ENCODE results near the gene SLC23A2.
"Not testable (repeated sequence)": the region's sequence is repeated elsewhere in the genome, so short reads cannot be mapped to it uniquely, and the experiment has no call there.

The SLC23A2 gene

DNA sequence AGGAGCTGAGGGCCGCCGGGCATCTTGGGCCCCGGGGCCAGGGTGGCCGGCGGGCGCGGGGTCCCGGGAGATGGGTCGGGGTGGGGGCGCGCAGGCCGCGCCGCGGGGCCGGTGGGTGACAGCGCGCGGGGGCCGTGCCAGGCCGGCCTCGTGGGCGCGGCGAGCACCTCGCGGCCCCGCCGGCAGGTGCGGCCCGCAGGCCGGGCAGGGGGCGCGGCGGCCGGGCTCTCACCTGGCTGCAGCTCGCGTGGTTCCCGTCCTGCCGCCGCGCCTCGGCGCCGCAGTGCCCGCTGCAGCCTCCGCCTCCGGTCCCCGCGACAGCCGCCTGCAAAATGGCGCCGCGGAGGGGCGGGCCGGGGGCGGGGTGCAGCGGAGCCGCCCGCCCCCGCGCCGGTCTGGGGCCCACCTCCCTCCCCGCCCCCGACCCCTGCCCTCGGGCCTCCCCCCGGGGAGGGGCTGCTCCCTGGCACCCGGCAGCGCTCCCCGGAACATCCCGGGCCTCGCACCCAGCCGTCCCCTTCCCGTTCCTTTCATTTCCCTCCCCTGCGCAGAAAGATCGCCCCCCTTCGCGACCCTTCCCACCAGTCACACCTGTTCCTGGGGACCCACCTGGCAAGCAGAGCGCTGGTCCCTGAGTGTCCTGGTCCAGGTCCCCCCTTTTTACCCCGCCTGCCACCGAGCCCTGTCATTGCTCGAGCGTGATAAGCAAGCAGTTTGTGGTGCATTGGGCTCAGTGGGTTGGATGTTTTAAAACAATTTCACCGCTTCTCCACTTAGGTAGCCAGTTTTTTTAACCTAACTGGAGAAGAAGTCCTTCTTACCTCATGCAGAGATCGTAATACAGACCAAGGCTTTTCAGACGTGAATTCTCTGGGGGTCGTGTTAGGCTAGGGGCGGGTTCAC, at the start of gene SLC23A2:
TSS of gene SLC23A2 (minus strand) at position 337 of the 903 bp plus-strand sequence. CDS start 68,948 bp downstream, outside the sequence.
- peak; percentile 41 for DNase-seq

DNA sequence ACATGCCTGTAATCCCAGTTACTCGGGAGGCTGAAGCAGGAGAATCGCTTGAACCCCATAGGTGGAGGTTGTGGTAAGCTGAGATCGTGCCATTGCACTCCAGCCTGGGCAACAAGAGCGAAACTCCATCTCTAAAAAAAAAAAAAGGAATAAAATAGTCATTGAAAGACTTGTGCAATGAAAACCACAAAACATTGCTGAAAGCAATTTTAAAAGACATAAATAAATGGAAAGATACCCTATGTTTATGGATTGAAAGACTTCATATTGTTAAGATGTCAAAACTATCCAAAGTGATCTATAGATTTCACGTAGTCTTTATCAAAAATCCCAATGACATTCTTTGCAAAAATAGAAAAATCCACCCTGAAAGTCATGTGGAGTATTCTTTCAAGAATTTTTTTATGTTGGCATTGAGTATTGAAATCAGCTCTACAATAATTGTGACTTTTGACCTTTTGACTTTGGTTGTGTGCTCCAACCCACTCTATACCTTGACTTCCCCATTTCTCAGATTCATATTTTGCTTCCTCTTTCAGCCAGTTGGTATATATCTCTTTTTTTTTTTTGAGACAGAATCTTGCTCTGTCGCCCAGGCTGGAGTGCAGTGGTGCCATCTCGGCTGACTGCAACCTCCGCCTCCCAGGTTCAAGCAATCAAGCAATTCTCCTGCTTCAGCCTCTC, 45.5 kb upstream of the SLC23A2 start:
- no peak for DNase-seq

DNA sequence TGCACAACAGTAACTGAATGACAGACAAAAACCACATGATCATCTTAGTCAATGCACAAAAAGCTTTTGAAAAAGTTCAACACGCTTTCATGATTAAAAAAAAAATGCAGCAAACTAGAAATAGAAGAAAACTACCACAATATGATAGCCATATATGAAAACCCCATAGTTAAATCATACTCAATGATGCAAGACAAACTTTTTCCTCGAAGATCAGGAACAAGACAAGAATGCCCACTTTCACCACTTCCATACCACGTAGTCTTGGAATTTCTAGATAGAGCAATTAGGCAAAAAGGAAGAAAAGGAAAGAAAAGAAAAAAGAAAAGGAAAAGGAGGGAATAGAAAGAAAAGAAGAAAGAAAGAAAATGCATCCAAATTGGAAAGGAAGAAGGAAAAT, 44.6 kb upstream of the SLC23A2 start:
- DNase-seq, result no peak

DNA sequence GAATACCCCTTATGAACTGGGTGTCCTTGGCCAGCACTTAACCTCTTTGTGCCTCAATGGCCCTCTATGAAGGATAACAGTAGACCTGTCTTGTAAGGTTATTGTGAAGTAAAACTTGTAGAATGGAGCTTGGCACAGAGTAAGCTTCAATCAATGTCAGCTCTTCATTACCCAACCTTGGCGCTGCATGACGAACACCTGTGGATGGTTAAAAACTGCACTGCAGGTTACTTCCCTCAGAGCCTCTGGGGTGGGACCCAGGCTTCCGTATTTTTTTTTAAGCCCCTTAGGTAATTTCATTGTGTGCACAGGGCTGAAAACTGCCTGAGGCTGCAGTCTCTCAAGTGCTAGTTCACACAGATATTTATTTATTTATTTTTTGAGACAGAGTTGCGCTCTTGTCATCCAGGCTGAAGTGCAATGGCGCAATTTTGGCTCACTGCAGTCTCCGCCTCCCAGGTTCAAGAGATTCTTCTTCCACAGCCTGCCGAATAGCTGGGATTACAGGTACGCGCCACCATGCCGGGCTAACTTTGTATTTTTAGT, 42.8 kb upstream of the SLC23A2 start:
- DNase-seq, result no peak

DNA sequence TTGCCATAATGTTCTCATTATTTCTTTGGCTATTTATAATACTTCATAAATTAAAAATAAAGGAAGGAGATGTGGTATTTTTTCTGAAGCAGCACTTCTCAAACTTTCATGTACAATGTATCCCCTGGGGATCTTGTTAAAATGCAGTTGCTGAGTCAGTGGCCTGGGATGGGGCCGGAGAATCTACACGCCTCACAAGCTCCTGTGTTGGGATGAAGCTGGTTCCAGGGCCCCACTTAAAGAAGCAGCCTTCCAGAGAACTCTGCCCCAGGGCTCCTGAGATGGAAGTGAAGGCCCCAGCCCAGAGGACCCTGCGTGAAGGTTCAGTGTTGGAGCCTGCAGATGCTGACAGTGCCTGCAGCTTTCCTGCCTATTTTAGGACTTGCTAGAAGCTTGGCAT, 40.1 kb upstream of the SLC23A2 start:
- peak; percentile 18 for DNase-seq

DNA sequence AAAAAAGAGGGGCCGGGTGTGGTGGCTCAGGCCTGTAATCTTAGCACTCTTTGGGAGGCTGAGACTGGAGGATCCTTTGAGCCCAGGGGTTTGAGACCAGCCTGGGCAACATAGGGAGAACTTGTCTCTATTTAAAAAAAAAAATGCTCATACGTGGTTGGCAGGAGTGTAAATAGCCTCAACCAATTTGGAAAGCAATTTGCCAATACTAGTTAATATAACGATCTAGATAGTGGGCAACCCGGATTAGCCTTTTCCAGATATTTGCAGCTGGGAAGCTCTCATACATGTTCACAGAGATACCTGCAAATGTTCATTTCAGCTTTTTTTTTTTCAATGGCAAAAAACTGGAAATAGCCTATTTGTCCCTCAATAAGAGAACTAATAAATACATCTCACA, 39.0 kb upstream of the SLC23A2 start:
- DNase-seq, result no peak

DNA sequence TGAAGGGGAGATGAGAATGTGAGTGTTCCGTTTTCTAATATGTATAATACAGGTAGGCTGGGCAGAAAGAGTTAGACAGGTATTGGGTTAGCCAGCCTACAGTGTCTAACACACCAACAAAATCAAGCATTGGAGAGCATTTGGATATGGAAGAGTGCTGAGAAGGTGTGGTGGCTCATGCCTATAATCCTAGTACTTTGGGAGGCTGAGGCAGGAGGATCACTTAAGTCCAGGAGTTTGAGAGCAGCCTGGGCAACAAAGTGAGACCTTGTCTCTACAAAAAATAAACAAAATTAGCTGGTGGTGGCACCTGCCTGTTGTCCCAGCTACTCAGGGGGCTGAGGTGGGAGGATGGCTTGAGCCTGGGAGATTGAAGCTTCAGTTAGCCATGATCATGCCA, 38.6 kb upstream of the SLC23A2 start:
- DNase-seq, result no peak

DNA sequence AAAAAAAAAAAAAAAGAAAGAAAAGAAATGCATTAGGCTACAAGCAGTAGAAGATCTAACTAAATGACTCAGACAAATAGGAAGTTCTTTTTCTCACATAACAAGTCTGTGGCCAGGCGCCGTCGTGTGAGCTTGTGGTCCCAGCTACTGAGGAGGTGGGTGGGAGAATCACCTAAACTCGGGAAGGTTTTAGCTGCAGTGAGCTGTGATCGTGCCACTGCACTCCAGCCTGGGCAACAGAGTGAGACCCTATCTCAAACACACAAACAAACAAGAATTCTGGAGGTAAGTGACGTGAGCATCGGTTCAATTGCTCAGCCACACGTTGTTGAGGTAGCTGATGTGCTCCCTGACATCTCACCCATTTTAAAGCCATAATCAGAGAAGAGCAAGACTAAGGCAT, 37.9 kb upstream of the SLC23A2 start:
- DNase-seq, result no peak

DNA sequence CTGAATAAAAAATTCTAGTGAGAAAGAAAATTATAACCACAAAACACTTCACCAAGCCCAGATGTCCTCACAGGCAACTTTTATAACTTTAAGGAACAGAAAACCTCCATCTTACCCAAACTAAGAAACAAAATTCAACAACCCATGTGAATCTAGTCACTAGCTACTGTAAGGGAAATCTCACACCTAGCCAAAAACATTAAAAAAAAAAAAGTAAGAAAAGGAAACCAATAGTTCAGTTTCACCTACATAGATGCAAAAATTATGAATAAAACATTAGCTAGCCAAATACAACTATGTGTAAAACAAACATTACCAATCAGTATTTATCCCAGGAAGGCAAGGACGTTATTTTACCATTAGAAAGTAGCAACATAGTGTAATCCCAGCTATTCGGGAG, 35.5 kb upstream of the SLC23A2 start:
- DNase-seq, result no peak

DNA sequence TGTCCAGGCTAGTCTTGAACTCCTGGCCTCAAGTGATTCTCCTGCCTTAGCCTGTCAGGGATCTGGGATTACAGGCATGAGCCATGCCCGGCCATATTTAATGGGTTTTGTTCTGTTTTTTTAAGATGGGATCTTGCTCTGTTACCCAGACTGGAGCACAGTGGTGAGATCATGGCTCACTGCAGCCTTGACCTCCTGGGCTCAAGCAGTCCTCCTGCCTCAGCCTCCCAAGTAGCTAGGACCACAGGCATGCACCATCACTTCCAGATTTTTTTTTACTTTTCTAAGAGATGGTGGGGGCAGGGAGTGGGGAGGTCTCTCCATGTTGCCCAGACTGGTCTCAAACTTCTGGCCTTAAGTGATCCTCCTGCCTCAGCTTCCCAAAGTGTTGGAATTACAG, 34.2 kb upstream of the SLC23A2 start:
- DNase-seq, result not testable (repeated sequence)

DNA sequence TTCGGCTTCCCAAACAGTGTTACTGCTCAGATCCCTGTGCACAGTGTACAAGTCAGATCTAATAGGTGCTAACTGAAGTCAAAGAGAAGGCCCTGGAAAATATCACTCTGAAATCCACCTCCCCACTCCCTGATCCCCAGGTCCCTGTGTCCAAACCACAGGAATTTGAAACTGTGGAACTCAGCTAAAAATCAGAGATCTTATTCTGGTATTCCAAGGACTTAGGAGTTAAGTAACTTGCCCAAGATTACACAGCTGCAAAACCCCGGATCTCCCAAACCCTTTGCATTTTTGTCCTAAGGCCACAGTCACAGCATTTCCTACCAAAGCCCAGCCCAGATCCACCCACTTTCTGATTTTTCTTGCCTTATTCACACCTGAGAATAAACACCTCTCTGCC, 32.3 kb upstream of the SLC23A2 start:
- peak; percentile 9 for DNase-seq

DNA sequence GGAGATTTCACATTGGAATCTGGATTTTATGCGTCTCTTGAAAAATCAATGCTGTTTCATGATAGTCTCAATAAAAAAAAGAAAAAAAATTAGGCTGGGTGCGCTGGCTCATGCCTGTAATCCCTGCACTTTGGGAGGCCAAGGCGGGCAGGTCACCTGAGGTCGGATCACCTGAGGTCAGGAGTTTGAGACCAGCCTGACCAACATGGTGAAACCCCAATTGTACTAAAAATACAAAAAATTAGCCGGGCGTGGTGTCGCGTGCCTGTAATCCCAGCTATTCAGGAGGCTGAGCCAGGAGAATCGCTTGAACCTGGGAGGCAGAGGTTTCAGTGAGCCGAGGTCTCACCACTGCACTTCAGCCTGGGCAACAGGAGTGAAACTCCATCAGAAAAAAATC, 30.4 kb upstream of the SLC23A2 start:
- DNase-seq, result not testable (repeated sequence)

DNA sequence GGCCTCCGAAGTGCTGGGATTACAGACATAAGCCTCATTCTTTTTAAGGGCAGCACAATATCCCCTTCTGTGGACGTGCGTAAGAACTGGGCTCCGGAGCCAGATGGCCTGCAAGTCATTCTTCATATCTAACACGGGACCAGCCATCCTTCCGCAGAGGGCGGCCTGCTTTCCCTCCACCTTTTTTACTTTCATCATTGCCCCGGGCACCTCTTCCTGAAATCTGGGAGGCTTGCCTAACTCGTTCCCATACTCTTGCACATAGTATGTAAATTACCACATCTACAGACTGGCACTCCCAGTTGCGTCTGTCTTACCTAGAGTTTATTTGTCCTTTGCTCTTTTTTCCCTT, 29.9 kb upstream of the SLC23A2 start:
- no peak for DNase-seq

DNA sequence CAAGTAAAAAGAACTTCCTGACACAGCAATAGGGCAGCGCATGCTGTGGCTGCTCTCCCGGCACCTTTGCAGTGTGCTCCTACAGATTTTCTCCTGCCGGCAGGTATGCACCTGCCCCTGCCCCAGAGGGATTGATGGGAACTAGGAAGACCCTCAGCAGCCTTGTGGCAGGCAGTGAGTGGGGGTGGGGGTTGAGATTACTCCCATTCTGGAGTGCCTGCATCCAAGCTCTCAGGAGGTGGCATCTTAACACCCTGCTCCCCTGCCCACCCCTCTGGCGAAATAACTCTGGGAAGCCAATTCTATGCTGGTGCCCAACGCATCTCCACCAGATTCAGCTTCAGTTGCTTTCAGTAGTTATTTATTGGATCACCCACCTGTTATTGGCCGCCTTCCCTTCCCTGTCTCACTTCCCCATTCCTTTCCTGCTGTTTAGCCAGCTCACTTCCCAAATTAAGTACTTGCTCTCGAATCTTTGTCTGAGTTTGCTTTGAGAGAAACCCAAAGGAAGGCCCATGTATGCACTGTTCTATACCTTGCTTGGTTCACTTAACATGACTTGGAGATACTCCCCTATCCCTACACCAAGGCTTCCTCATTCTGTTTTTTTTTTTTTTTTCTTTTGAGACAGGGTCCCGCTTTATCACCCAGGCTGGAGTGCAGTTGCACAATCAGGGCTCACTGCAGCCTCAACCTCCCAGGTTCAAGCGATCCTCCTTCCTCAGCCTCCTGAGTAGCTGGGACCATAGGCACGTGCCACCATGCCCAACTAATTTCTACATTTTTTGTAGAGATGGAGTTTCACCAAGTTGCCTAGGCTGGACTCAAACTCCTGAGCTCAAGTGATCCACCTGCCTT, 29.3 kb upstream of the SLC23A2 start:
- no peak for DNase-seq

DNA sequence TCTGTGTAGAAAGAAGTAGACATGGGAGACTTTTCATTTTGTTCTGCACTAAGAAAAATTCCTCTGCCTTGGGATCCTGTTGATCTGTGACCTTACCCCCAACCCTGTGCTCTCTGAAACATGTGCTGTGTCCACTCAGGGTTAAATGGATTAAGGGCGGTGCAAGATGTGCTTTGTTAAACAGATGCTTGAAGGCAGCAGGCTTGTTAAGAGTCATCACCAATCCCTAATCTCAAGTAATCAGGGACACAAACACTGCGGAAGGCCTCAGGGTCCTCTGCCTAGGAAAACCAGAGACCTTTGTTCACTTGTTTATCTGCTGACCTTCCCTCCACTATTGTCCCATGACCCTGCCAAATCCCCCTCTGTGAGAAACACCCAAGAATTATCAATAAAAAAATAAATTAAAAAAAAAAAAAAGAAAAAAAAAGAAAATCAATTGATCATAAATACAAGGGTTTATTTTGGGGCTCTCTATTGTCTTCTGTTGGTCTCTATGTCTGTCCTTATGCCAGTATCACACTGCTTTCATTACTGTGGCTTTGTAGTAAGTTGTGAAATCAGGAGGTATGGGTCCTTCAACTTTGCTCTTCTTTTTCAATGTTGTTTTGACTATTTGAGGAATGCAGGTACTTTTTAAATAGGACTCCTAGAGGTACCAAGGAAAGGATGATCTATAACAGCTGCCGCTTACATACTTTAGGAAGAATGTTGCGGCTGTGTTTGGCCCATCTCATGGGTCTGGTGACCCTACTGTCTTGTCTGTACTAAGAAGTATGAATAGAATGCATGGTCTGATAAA, 27.1 kb upstream of the SLC23A2 start:
- not testable (repeated sequence) for DNase-seq

DNA sequence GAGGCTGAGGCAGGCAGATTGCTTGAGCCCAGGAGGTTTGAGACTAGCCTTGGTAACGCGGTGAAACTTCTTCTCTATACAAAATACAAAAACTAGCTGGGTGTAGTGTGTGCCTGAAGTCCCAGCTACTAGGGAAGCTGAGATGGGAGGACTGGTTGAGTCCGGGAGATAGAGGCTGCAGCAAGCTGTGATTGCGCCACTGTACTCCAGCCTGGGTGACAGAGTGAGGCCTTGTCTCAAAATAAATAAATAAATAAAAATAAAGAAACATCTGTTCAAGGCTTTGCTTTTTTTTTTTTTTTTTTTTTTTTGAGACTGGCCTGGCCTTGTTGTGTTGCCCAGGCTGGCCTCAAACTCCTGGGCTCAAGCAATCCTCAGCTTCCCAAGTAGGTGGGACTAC, 23.7 kb upstream of the SLC23A2 start:
- no peak for DNase-seq

DNA sequence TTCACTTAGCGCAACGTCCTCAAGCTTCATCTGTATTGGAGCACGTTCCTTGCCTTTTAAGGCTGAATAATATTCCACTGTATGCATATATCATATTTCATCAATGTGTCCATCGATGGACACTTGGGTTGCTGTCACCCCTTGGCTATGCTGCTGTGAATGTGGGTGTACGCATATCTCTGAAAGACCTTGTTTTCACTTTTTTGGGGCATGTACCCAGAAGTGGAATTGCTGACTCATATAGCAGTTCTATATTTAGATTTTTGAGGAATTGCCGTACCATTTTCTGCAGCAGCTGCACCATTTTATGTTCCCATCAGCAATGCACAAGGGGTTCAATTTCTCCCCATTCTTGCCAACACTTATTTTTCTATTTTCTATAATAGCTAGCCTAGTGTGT, 22.8 kb upstream of the SLC23A2 start:
- no peak for DNase-seq

DNA sequence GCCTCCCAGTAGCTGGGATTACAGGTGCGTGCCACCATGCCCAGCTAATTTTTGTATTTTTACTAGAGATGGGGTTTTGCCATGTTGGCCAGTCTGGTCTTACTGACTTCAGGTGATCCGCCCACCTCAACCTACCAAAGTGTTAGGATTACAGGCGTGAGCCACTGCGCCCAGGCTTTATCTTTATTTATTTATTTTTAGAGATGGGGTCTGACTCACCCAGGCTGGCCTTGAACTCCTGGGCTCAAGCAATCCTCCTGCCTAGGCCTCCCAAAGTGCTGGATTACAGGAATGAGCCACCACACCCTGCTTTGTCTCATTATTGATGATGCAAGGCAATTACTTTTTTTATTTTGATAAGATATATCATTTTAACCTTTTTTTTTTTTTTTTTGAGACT, 21.9 kb upstream of the SLC23A2 start:
- not testable (repeated sequence) for DNase-seq

DNA sequence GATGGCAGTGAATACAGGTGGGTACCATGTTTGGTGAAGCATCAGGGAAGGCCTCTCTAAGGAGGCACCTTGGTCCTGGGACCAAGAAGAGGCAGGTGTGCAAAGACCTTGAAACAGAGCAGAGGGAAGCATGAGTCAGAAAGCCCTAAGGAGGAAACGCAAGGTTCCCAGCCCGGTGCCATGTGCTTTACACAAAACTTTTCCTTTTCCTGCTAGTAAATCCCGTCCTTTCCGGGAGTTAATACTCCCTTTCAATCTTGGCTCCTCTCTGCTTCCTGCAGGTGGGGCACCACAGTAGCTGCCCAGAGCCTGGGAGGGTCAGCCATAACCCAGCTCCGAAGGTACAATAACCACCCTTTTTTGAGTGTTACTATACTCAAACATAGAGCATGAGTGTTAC, 19.4 kb upstream of the SLC23A2 start:
- DNase-seq, result no peak

DNA sequence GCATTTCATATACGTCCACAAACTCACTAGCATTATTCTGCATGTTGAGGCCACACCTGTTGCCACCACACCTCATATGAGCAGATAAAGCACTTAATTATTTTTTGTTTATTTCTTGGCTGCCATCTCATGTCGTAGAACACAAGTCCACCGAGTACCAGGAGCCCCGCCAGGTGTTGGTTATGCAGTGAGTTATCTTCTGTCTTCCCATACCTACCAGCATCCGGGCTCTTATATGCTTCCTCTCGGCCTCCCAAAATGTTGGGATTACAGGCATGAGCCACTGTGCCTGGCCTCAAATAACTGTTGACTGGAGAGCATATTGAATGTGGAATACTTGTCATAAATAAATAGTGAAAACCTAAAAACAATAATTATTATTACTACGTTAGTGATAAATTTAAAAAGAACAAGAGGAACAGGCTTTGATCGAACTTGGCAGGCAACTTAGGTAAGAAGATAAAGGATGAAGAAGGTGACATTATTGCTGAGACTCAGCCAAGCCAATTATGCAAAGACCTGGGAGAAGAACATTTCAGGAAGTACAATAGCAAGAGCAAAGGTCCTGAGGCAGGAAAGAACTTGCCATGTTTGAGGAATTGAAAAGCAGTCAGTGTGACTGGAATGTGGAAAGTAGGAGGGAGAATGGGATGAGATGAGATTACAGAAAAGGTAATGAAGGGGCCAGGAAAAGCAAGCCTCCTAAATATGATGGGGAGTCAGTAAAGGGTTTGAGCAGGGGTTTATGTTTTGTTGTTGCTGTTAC, 12.6 kb upstream of the SLC23A2 start:
- no peak for DNase-seq

DNA sequence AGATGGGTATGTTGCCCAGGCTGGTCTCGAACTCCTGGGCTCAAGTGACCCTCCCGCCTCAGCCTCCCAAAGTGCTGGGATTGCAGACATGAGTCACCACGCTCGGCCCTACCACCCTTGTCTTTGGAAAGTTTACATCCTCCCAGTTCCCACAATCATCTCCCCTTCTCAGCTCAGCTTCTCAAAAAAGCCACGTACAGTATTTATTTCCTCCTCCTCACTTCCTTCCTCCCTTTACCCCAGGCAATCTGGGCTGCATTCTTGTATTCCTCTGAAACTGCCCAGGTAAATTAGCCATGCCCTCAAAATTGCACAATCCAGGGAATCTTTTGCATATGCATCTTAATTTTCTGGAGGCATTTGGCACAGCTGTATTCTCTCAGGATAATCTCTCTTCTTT, 7.4 kb upstream of the SLC23A2 start:
- peak; percentile 35 for DNase-seq
